Mesodermal cell (in vitro differentiated cells): ENCODE results near the gene KLF13.

Experiments used
- H3K27ac ChIP-seq: 2 replicates; pipeline ENCODE4 v1.7.0; 2013; ENCODE audit warnings: mild to moderate bottlenecking, low read depth, low read length, moderate library complexity; ENCODE audit not compliant: severe bottlenecking
- H3K36me3 ChIP-seq: 2 replicates; pipeline ENCODE4 v1.7.1; 2013; ENCODE audit warnings: mild to moderate bottlenecking, low read length, moderate library complexity; ENCODE audit not compliant: control insufficient read depth, insufficient read depth
- H3K4me1 ChIP-seq: one replicate; pipeline ENCODE4 v1.7.1; 2013; ENCODE audit warnings: mild to moderate bottlenecking, low read length; ENCODE audit not compliant: insufficient read depth, control insufficient read depth, poor library complexity, severe bottlenecking
- H3K4me3 ChIP-seq: 2 replicates; pipeline ENCODE4 v1.7.0; 2013; ENCODE audit warnings: low read length, control low read depth, mild to moderate bottlenecking; ENCODE audit not compliant: insufficient read depth, poor library complexity, severe bottlenecking; ENCODE audit errors: extremely low read depth
- H3K9me3 ChIP-seq: 2 replicates; pipeline ENCODE4 v1.7.1; 2013; ENCODE audit warnings: mild to moderate bottlenecking, low read length, moderate library complexity; ENCODE audit not compliant: control insufficient read depth
- WGBS, 2 experiments: methylation state at CpG; one replicate each; pipeline ENCODE4 v1.1.5; 2013; ENCODE audit warnings: missing lambda C conversion rate in 2 of 2; ENCODE audit not compliant: insufficient coverage in 2 of 2; 5-methylcytosine and 5-hydroxymethylcytosine counted together

Gene KLF13

DNA sequence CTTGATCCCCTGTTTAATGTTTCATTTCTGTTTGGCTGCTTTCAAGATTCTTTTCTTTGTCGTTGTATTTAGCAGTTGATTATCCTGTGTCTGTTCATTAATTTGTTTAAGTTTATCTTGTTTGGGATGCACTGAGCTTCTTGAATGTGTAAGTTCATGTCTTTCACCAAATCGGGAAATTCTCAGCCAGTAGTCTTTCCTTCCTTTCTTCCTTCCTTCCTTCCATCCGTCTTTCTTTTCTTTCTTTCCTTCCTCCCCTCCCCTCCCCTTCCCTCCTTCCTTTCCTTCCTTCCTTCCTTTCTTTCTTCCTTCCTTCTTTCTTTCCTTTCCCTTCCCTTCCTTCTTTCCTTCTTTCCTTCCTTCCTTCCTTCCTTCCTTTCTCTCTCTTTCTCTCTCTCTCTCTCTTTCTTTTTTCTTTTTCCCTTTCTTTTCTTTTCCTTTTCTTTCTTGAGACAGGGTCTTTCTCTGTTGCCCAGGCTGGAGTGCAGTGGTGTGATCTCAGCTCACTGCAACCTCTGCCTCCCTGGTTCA is 35.5 kb upstream of the KLF13 start:
- Histone ChIP-seq H3K36me3 (no peaks in the 10 kb centered on the region), H3K4me1 (peaks cover 3% of the 10 kb centered on the region), H3K9me3 (peaks cover 4% of the 10 kb centered on the region), H3K27ac (no peak overlapping the region), H3K4me3 (no peak overlapping the region)
- 82 to 83% methylated on average over 2 of the region's 3 CpGs for WGBS, 2 experiments

DNA sequence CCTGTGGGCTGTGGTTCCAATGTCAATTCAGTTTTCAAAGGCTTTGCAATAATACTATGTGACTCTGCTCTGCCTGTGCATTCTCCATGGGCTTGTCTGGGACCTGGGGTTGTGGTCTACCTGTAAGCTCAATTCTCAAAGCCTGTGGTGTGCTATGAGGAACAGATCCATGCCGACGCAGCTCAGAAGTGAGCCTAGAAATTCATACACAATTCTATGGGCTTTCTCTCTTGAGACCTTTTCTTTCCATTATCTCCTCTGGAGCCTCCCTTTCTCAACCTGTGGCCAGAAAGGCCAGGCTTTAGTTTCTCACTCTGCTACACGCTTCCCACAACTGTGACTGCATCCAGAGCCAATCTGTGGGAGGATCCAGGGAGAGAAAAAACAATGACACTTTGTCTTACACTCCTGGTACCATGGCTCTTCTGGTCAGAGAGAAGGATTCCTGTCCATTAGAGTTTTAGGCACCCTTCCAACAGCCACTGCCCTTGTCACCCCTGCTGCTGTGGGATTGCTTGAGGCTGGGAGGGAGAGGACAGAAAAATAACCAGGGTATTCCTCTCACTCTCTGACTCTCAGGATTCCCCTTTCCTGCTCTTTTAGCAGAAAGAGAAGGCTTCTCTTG is 34.1 kb upstream of the KLF13 start:
- Histone ChIP-seq H3K9me3 (peaks cover 4% of the 10 kb centered on the region), H3K27ac (no peak overlapping the region), H3K36me3 (no peaks in the 10 kb centered on the region), H3K4me3 (no peak overlapping the region), H3K4me1 (peaks cover 3% of the 10 kb centered on the region)
- WGBS, 2 experiments = 83 to 100% methylated on average over 2 to 3 of the region's 3 CpGs

DNA sequence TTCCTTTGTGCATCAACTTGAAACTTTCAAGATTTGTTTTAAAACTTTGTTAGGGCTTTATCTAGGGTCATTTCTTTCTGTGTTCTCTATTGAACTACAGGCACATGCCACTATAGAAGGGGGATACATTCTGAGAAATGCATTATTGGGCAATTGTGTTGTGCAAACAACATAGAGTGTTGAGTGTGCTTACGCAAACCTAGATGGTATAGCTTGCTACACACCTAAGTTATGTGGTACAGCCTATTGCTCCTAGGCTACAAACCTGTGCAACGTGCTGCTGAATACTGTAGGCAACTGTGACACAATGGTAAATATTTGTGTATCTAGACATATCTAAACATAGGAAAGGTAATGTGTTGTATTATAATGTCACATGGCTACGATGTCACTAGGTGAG is 33.0 kb upstream of the KLF13 start:
- H3K27ac ChIP-seq = no peak overlapping the region
- H3K4me1 ChIP-seq = peaks cover 3% of the 10 kb centered on the region
- no peaks in the 10 kb centered on the region for H3K36me3 ChIP-seq
- WGBS, 2 experiments = 100% methylated on average over 1 of the region's 3 CpGs
- no peak overlapping the region for H3K4me3 ChIP-seq
- H3K9me3 ChIP-seq = no peaks in the 10 kb centered on the region

DNA sequence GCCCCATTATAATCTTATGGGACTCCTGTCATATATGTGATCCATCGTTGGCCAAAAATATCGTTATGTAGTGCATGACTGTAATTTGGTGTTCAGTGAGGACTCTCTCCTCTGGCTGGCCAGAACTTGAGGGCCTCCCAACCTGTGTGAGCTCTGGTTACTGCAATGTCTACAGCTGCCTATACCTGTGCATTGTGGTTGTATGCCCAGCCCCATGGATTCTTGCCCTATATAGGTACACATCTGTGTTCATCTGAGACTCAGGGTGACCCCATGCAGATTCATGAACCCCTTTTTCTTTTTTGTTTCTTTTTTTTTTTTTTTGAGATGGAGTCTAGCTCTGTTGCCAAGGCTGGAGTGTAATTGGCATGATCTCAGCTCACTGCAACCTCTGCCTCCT is 32.6 kb upstream of the KLF13 start:
- WGBS, 2 experiments = 100% methylated on average over 2 of the region's 2 CpGs
- Histone ChIP-seq H3K9me3 (no peaks in the 10 kb centered on the region), H3K4me3 (no peak overlapping the region), H3K4me1 (peaks cover 3% of the 10 kb centered on the region), H3K27ac (no peak overlapping the region), H3K36me3 (no peaks in the 10 kb centered on the region)

DNA sequence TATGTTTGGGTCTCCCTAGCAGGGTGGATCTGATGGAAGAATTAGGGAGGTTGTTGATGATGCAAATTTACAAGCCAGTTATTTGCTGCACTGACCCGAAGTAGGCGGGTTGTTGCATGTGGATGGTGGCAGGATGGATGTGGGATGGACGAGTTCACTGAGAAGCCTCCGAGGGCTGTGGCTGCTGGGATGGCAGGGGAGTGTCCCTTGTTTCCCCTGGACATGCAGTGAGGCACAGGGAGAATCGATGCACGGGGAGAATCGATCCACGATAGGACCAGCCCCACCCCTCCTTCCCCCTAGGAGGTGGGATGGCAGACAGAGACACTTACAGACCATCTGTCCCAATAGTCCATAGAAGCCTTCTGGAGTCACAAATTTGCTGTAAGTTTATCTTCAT is 31.0 kb upstream of the KLF13 start:
- no peak overlapping the region for H3K27ac ChIP-seq
- whole genome bisulfite sequencing, 2 experiments = 85 to 93% methylated on average over 3 to 4 of the region's 8 CpGs
- no peak overlapping the region for H3K4me3 ChIP-seq

DNA sequence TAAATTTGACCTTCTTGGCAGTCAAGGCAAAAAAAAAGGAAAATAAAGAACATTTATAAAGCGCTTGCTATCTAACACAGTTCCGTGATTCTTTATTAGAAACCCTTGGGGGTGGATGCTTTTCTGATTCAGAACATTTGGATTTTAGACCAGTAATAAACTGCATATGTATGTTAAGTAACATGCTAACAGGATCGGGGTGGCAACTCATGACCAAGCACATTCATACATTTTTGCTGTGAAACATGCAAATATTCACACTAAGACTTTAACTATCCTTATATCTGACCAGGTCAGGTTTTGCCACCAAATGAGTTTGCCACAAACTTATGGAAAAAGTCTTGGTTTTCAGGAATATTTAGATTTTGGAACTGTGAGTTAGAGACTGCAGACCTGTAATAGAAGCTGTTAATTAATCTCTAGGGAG is 30.4 kb upstream of the KLF13 start:
- Histone ChIP-seq H3K4me1 (peaks cover 4% of the 10 kb centered on the region), H3K27ac (no peak overlapping the region), H3K9me3 (no peaks in the 10 kb centered on the region), H3K36me3 (no peaks in the 10 kb centered on the region), H3K4me3 (no peak overlapping the region)
- WGBS, 2 experiments = 83% methylated on average over 2 of the region's 3 CpGs; no CpG with 5 or more reads in 1 of the 2 experiments

More for the DNA sequence above, 31.0 kb upstream of the KLF13 start:
- Histone ChIP-seq H3K4me1 (peaks cover 3% of the 10 kb centered on the region), H3K9me3 (no peaks in the 10 kb centered on the region), H3K36me3 (no peaks in the 10 kb centered on the region)

DNA sequence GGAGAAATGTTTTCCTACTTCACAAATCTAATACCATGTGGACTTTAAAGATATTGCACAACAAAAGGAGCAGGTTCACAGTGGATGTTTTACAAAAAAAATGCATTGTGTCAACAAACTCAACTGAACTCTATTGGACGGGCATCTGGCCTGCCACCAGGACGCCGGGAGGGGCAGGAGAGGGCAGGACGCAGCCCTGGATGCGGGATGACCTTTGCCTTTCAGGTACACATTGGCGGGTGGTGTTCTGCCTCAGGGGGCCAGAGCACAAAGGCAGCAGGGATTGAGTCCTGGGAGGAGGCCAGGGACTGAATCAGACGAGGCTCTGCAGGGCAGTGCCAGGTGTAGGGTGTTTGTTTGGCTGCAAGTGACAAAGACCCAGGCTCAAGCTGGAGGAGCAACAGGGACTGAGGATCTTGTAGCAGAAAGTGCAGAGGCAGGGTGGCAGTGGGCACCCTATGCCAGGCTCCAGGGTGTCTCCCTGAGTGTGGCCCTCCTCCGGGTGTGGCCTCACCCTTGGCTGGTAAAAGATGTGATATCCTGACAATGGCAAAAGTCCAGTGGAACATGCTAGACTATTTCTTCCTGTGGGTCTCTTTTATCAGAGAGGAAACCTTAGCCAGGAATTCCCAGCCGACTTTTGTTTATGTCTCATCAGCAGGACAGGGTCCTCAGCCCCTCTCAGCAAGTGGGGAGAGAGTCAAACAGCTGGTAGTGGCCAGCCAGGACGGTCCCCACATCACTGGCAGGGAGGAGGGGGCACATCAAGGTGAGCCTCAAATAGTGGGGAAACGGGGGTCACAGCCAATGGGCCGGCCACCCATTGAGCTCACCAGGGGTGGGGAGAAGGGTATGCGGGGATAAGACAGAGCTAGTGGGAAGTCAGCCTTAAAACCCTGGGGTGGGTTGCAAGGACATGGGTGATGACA is 29.7 kb upstream of the KLF13 start:
- Histone ChIP-seq H3K36me3 (no peaks in the 10 kb centered on the region), H3K4me1 (peaks cover 6% of the 10 kb centered on the region), H3K9me3 (no peaks in the 10 kb centered on the region), H3K4me3 (no peak overlapping the region), H3K27ac (no peak overlapping the region)
- 64 to 70% methylated on average over 11 to 13 of the region's 13 CpGs for WGBS, 2 experiments

DNA sequence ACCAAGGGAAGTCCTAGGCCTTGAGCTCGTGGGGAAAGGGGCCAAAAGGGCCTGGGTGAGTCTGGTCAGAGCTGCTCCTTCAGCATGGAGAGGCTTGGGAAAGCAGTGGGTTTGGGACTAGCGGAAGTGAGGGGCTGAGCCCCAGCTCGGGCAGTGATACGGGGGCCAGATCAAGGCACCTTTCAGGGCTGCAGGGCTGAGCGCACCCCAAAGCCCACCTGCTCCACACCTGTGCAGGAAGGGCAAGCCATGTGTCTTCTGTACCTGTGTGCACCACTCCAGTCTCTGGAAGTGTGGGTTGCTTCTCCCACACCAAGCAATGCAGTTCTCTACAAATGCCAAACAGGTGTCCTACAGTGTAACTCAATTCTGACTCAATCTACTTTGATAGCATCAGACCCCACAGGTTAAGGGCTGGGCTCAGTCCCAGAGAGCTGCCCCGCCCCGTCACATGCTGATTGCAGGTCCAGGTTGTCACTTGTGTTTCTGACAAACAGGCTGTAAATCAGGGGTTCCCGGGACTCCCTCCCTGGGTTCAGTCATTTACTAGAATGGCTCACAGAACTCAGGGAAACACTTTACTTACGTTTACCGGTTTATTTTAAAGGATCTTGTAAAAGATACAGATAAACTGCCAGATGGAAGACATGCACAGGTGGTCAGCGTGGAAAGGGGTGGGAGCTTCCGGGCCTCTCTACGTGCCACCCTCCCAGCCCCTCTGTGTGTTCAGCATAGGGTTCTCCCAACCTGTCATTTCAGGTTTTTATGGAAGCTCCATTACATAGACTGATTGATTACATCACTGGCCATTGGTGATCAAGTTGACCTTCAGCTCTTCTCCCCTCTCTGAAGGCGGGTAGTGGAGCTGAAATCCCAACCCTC is 28.8 kb upstream of the KLF13 start:
- WGBS, 2 experiments = 89 to 92% methylated on average over 11 to 13 of the region's 14 CpGs
- Histone ChIP-seq H3K36me3 (no peaks in the 10 kb centered on the region), H3K4me1 (peaks cover 5% of the 10 kb centered on the region), H3K4me3 (no peak overlapping the region), H3K9me3 (no peaks in the 10 kb centered on the region), H3K27ac (no peak overlapping the region)

DNA sequence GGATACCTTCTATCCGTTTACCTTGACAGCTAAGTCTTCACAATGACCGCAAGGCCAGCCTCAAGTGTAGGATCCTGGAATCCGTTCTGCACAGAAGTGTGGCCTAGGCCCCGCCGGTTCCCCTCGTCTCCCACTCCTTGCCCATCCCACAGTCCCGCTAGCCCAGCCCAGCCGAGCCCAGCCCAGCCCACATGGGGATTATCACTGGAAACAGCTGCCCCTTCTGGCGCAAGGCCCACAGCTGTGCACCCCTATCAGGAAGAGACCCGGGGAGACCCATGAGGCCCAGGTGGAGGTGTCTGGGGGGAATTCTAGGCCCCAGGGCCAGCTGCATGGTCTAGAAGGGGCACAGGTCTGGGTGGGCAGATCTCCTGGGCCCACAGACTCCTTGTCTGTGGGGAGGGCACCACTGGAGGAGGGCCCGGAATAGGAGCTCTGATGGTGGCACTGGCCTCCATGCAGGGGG is 27.9 kb upstream of the KLF13 start:
- H3K4me3 ChIP-seq = no peak overlapping the region
- H3K4me1 ChIP-seq = peaks cover 5% of the 10 kb centered on the region
- H3K27ac ChIP-seq = no peak overlapping the region
- 96 to 98% methylated on average over 9 of the region's 11 CpGs for WGBS, 2 experiments
- no peaks in the 10 kb centered on the region for H3K9me3 ChIP-seq
- no peaks in the 10 kb centered on the region for H3K36me3 ChIP-seq

DNA sequence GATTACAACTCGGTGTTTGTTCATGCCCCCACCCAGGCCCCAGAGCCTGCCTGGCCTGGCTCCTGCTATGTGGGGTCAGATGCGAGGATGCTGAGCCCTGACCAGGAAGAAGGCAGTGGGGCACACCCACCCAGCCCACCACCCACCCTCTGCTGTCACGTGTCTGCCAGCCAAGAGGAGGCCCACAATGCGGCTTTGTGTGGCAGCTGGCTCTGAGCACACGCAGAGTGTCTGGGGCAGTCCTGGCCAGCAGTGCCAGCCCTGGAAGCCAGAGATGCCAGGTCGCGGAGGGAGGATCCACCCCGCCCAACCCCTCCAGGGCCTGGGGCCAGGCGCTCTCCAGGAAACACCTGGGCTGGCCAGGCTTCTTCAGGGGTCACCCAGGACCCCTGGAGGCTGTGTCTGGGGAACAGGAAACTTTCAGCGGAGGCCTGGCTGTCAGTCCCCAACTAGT is 26.4 kb upstream of the KLF13 start:
- Histone ChIP-seq H3K4me3 (no peak overlapping the region), H3K4me1 (peaks cover 8% of the 10 kb centered on the region), H3K9me3 (no peaks in the 10 kb centered on the region), H3K36me3 (no peaks in the 10 kb centered on the region), H3K27ac (no peak overlapping the region)
- WGBS, 2 experiments = 93 to 96% methylated on average over 7 to 9 of the region's 10 CpGs
